K562 (cell line): ENCODE results near the gene SH3BGRL2. TPM values are rescaled to one million over a fixed set of nuclear protein-coding genes. Genes with fewer than 3 reads are reported as not detected.
A peak's percentile ranks its signal among the peaks of the same experiment; 100 is the strongest.

Experiments used
- ATF2 ChIP-seq: sonication (generic); formaldehyde crosslinking; IDR thresholded peaks from 2 replicates; pipeline ENCODE4 v1.8.1; 2022; ENCODE audit warnings: missing genetic modification reagents
- CTBP1 ChIP-seq: fragments of 450-650 bp; IDR thresholded peaks from 2 replicates; pipeline ENCODE4 v1.6.1; 2016; ENCODE audit warnings: borderline replicate concordance
- DLX4 ChIP-seq: fragments of 250-450 bp; sonication (Bioruptor Pico); IDR thresholded peaks from 2 replicates; pipeline ENCODE4 v1.6.1; 2021; ENCODE audit warnings: mild to moderate bottlenecking
- FOXP1 ChIP-seq: sonication (generic); formaldehyde crosslinking; IDR thresholded peaks from 2 replicates; pipeline ENCODE4 v1.8.0; 2022; ENCODE audit warnings: mild to moderate bottlenecking, missing genetic modification reagents
- HDGF ChIP-seq: fragments of 450-650 bp; IDR thresholded peaks from 2 replicates; pipeline ENCODE4 v1.6.1; 2016
- NCOA1 ChIP-seq: fragments of 450-650 bp; IDR thresholded peaks from 2 replicates; pipeline ENCODE4 v1.6.1; 2016; ENCODE audit warnings: low read depth
- NFXL1 ChIP-seq: fragments of 450-650 bp; formaldehyde crosslinking; IDR thresholded peaks from 2 replicates; pipeline ENCODE4 v1.4.0; 2021; ENCODE audit warnings: mild to moderate bottlenecking
- PRDM10 ChIP-seq: fragments of 450-650 bp; IDR thresholded peaks from 2 replicates; pipeline ENCODE4 v1.6.1; 2018; ENCODE audit not compliant: partially characterized antibody
- REST ChIP-seq, 2 experiments: fragments of 450-650 bp; formaldehyde crosslinking in 1 of 2; IDR thresholded peaks; 2 replicates each; pipeline versions ENCODE4 v1.4.0 to v1.6.1; 2014 to 2020; ENCODE audit warnings: mild to moderate bottlenecking in 2 of 2, borderline replicate concordance in 1 of 2, low read depth in 1 of 2
- SNRNP70 ChIP-seq: fragments of 200-400 bp; formaldehyde crosslinking; optimal IDR thresholded peaks from 2 replicates; pipeline ENCODE3; 2017; ENCODE audit warnings: low read depth, low read length
- polyA plus RNA-seq, 8 experiments: library from polyadenylated mRNA; depleted of rRNA in 4 of 8; stranded (reverse) in 5 of 8; unstranded in 3 of 8; fragments of >200 nt; fragmentation: Nextera tagmentation in 2 of 8; fragmentation: Illumina TruSeq in 1 of 8; extraction: Ambion mirVana in 2 of 8; extraction: Trizol in 1 of 8; gene quantifications; 2 replicates each; pipeline versions ENCODE4 v1.2.1 to v1.2.3, GENCODE V29; 2011 to 2014; ENCODE audit warnings: inconsistent platforms in 1 of 8, missing spikeins in 1 of 8
- total RNA-seq, 7 experiments: library from RNA; depleted of rRNA in 6 of 7; stranded (reverse); fragments of >200 nt in 6 of 7; fragmentation: Illumina TruSeq in 2 of 7; extraction: Trizol in 2 of 7; gene quantifications; 2 replicates each; pipeline versions ENCODE4 v1.2.1 to v1.2.3, GENCODE V29; 2011 to 2021; ENCODE audit warnings: low replicate concordance in 1 of 7
- TF ChIP-seq, protein P1 (sequence below): fragments of 450-650 bp; IDR thresholded peaks from 2 replicates; pipeline ENCODE4 v1.7.1; 2018; ENCODE audit warnings: mild to moderate bottlenecking, low read depth; ENCODE audit not compliant: partially characterized antibody

The SH3BGRL2 gene
- total and polyA plus RNA-seq, 9 of the 15 experiments (the other 6 are each of a cell fraction or from before 2014, with no cell fraction given), result 4.4 to 12.1 (median 7.3) TPM

DNA sequence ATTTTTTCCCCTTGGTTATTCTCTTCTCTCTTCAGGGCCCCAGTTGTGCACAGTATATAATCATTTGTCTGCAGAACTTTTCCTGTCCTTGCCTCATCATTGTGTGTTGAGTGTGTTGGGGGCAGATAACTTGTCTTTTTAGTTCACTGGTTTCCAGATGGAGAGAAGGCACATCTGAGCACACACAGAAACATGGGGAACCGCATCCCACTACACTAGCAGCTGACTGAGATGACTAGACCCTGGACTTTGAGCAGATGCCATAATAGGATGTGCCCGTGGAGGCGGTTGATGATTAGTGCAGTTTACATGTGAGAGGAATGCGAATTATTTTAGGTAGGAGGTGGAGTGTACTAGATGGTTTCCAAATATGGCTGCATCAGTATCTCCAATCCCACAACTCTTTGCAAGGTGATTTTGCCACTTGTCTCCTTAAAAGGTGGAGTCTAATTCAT is 26.5 kb upstream of the SH3BGRL2 start (continued):
- TF ChIP-seq REST (IDR thresholded peaks at IDR 0.05; ENCODE audit: borderline replicate concordance) (no peak), REST (CRISPR knock-in tag; IDR thresholded peaks at IDR 0.05; ENCODE audit: low read depth) (no peak), NCOA1 (peak; percentile 53; the same call in 1 of the 2 replicates), PRDM10 (no peak), CTBP1 (peak; percentile 64; the same call in 1 of the 2 replicates), HDGF (no peak), FOXP1 (CRISPR knock-in tag) (no peak), DLX4 (CRISPR knock-in tag) (no peak), NFXL1 (CRISPR knock-in tag) (no peak), ATF2 (CRISPR knock-in tag) (no peak), SNRNP70 (no peak)
- TF ChIP-seq, protein P1, sequence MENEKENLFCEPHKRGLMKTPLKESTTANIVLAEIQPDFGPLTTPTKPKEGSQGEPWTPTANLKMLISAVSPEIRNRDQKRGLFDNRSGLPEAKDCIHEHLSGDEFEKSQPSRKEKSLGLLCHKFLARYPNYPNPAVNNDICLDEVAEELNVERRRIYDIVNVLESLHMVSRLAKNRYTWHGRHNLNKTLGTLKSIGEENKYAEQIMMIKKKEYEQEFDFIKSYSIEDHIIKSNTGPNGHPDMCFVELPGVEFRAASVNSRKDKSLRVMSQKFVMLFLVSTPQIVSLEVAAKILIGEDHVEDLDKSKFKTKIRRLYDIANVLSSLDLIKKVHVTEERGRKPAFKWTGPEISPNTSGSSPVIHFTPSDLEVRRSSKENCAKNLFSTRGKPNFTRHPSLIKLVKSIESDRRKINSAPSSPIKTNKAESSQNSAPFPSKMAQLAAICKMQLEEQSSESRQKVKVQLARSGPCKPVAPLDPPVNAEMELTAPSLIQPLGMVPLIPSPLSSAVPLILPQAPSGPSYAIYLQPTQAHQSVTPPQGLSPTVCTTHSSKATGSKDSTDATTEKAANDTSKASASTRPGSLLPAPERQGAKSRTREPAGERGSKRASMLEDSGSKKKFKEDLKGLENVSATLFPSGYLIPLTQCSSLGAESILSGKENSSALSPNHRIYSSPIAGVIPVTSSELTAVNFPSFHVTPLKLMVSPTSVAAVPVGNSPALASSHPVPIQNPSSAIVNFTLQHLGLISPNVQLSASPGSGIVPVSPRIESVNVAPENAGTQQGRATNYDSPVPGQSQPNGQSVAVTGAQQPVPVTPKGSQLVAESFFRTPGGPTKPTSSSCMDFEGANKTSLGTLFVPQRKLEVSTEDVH, result no peak
